ENCODE measurements around the gene SRRM4.

The SRRM4 gene

GRCh38 chr12:119206348-119207062, 225.2 kb downstream of the SRRM4 start:
- no peak for DNase-seq

GRCh38 chr12:119207063-119207560, 225.8 kb downstream of the SRRM4 start:
- DNase-seq: no peak

- DNase-seq: no peak
Measured at GRCh38 chr12:119208626-119209061, 227.3 kb downstream of the SRRM4 start.

GRCh38 chr12:119211884-119212283, 230.5 kb downstream of the SRRM4 start:
- DNase-seq: no peak
